Activated T-helper 1 cell treated with Interleukin-2 at 50 U/mL for 16 hours (primary cell): ENCODE results near the gene SMARCA2.

Source experiments
- DNase-seq: peaks from one replicate; pipeline ENCODE4 v3.0.0-alpha.2; 2020; ENCODE audit warnings: low read depth

SMARCA2 gene

GRCh38 chr9:2096376-2096970, 81.3 kb downstream of the SMARCA2 start:
- DNase-seq = no peak

GRCh38 chr9:2106666-2107065, 91.5 kb downstream of the SMARCA2 start:
- no peak for DNase-seq

- no peak for DNase-seq
Observed at GRCh38 chr9:2107906-2108451, 92.8 kb downstream of the SMARCA2 start.

GRCh38 chr9:2109069-2109650, 94.0 kb downstream of the SMARCA2 start:
- no peak for DNase-seq

- DNase-seq = no peak
Observed at GRCh38 chr9:2110036-2110435, 94.9 kb downstream of the SMARCA2 start.

GRCh38 chr9:2116073-2116472, 100.9 kb downstream of the SMARCA2 start:
- DNase-seq = no peak

GRCh38 chr9:2117527-2117926, 102.4 kb downstream of the SMARCA2 start:
- no peak for DNase-seq

- no peak for DNase-seq
Observed at GRCh38 chr9:2119566-2119965, 104.4 kb downstream of the SMARCA2 start.

- DNase-seq = no peak
Observed at GRCh38 chr9:2120926-2121689, 106.0 kb downstream of the SMARCA2 start.

- DNase-seq = no peak
Observed at GRCh38 chr9:2122299-2122698, 107.2 kb downstream of the SMARCA2 start.

GRCh38 chr9:2125906-2126305, 110.8 kb downstream of the SMARCA2 start:
- DNase-seq = no peak

- no peak for DNase-seq
Observed at GRCh38 chr9:2126331-2126803, 111.2 kb downstream of the SMARCA2 start.

GRCh38 chr9:2127486-2127885, 112.3 kb downstream of the SMARCA2 start:
- no peak for DNase-seq

GRCh38 chr9:2128141-2128540, 113.0 kb downstream of the SMARCA2 start:
- DNase-seq = no peak

- DNase-seq = no peak
Observed at GRCh38 chr9:2128618-2129017, 113.5 kb downstream of the SMARCA2 start.

- DNase-seq = no peak
Observed at GRCh38 chr9:2130941-2131340, 115.8 kb downstream of the SMARCA2 start.

- DNase-seq = no peak
Observed at GRCh38 chr9:2132484-2133082, 117.4 kb downstream of the SMARCA2 start.

GRCh38 chr9:2134391-2134790, 119.2 kb downstream of the SMARCA2 start:
- no peak for DNase-seq

- no peak for DNase-seq
Observed at GRCh38 chr9:2138646-2139045, 123.5 kb downstream of the SMARCA2 start.

- no peak for DNase-seq
Observed at GRCh38 chr9:2140600-2141223, 125.6 kb downstream of the SMARCA2 start.

GRCh38 chr9:2142212-2142611, 127.1 kb downstream of the SMARCA2 start:
- no peak for DNase-seq

GRCh38 chr9:2144619-2145018, 129.5 kb downstream of the SMARCA2 start:
- DNase-seq = no peak
